LNCaP clone FGC (cell line): ENCODE results near the gene TSPAN5.

Experiments used
- DNase-seq: peaks from one replicate; pipeline ENCODE4 v3.0.0-alpha.2; 2011; ENCODE audit warnings: low read depth
- H3K4me3 ChIP-seq: 2 replicates; pipeline ENCODE4 v1.5.1; 2011; ENCODE audit warnings: mild to moderate bottlenecking, low read depth, low read length, control low read depth
- TF ChIP-seq, protein P1 (sequence below): IDR thresholded peaks from 2 replicates; pipeline ENCODE4 v1.5.1; 2012; ENCODE audit warnings: mild to moderate bottlenecking; ENCODE audit not compliant: control insufficient read depth, insufficient read depth; ENCODE audit errors: extremely low read depth

Gene TSPAN5

DNA sequence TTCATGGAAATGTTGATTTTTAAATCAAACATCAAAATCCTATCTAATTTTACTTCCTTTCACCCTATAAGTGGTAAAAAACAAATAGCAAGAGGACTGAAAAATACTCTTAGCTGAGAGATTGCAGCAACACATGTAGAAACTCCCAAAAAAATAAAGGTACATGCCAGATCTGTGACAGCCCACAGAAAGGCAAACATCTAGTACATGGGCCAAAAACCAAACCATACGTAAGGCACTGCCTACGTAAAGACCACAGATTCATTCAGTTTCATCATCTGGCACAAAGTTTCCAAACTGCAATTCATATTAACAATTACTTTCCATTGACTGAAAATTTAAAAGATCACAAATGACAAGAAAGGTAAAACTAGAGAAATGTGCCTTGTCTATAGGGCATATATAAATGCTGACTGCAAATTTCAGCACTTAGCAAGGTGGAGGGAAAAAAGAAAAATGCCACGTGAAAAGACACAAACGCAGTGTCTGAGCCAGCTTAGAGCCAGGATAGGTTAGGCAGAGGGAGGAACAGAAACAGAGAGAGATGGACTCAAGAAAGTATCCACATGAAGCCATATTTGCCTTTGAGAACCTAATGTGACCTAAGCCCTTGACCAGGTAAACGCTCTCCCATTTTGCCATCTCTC is 88.1 kb downstream of the TSPAN5 start:
- no peak overlapping the region for H3K4me3 ChIP-seq
- TF ChIP-seq, protein P1, sequence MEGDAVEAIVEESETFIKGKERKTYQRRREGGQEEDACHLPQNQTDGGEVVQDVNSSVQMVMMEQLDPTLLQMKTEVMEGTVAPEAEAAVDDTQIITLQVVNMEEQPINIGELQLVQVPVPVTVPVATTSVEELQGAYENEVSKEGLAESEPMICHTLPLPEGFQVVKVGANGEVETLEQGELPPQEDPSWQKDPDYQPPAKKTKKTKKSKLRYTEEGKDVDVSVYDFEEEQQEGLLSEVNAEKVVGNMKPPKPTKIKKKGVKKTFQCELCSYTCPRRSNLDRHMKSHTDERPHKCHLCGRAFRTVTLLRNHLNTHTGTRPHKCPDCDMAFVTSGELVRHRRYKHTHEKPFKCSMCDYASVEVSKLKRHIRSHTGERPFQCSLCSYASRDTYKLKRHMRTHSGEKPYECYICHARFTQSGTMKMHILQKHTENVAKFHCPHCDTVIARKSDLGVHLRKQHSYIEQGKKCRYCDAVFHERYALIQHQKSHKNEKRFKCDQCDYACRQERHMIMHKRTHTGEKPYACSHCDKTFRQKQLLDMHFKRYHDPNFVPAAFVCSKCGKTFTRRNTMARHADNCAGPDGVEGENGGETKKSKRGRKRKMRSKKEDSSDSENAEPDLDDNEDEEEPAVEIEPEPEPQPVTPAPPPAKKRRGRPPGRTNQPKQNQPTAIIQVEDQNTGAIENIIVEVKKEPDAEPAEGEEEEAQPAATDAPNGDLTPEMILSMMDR = no peak
- no peak for DNase-seq

DNA sequence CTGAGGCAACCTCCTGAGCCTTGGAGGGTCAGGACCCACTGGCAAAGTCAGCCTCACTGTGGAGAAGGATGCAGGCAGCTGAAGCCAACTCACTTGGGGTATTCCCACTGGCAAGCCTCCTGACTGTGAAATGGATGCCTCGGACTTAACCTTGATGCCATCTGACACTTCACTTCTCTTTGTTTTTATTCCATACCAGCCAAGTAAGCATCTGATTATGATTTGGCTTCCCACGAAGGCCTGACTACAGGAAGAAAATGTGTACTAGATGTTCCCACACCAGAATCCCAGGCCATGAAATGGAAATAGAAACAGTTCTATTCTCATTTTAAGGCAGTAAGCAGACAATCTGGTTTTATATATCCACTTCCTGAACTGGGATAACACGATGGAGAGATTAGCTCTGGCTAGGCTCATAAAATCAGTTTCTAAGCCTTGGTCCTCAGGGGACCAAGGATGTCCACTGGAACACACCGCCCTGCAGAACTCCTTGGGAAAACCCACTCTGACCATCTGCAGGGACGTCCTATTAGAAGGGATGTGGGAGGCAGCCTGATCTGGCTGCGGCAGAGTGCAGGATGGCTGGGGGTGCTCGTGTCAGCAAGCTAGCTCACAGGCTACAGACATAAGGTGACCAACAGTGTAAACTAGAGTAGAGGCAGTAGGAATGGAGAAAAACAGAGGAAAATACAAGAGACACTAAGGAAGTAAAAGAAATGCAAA is 89.3 kb downstream of the TSPAN5 start:
- H3K4me3 ChIP-seq = no peak overlapping the region
- TF ChIP-seq, protein P1 = no peak
- no peak for DNase-seq

DNA sequence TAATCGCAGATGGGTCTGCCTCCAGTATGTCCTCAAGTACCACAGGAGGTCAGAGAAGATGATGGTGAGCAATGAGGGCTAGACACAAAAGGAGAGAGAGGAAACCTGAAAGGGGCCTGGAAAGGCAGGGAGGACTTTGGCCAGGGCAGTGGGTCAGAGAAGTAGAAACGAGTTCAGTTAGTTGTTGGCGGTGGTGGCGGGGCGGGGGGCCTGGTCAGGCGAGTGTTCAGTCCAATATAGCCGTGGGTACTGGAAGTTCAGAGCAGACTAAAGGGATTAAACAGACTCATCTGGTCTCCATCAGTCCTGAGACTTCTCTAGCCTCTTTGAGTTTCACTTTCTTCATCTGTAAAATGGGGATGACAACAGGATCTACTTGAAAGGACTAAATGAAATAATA is 90.8 kb downstream of the TSPAN5 start:
- DNase-seq = no peak
- H3K4me3 ChIP-seq = no peak overlapping the region
- TF ChIP-seq, protein P1 = no peak

DNA sequence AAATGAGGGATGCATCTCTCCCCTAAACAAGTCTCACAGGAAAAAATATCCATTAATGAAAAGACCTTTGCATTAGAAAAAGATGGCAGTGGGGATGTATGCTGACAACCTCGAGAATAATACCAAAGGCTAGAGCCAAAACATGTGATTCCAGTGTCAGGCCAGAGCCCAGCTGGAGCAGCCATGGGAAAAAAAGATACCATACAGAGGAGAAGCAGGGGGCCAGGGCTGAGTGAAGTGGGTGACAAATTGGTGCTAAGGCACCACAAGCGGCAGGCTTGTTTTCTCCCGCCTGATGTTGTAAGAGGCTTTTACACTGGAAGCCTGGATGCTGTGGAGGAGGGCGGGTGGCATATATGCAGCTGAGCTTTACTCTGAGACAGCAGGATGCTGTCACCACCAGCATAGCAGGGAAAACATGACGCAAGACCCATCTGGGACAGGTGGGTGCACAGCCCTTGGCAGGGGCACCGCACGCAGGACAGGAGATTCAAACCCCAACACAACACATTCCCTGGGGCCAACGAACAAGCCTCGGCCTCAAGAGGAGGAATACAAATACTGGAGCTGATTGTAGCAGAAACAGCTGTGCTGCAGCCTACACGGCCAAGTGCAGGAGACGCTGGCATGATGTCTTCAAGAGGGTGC is 91.9 kb downstream of the TSPAN5 start:
- H3K4me3 ChIP-seq = no peak overlapping the region
- no peak for DNase-seq
- TF ChIP-seq, protein P1 = no peak

DNA sequence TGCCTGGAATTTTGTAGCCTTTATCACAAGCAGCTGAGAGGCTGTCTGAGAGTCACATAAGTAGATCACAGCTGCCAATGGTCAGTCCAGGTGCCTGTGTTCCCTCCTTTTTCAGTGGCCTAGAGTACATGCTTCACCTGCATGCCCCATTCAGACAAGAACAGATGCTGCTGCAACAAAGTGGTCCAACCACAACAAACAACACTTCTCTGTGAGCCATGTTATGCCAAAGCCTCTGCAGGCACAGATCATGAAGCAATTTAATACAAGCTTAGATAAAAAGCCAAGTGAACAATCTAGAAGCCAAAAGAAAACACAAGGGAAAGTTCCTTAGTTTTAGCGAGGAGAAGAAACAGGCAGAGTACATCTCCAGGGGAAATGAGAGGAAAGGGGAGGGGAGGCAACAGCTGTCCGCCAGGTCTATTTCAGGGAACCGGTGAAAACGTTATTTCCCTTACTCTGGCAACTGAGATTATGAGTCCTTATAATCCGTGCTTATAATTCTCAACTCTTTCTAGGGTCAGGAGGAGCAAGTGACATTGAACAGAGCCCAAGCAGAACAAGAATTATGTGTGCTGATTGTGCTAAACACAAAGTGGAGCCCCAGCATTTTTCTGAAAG is 92.6 kb downstream of the TSPAN5 start:
- no peak overlapping the region for H3K4me3 ChIP-seq
- TF ChIP-seq, protein P1 = no peak
- no peak for DNase-seq

DNA sequence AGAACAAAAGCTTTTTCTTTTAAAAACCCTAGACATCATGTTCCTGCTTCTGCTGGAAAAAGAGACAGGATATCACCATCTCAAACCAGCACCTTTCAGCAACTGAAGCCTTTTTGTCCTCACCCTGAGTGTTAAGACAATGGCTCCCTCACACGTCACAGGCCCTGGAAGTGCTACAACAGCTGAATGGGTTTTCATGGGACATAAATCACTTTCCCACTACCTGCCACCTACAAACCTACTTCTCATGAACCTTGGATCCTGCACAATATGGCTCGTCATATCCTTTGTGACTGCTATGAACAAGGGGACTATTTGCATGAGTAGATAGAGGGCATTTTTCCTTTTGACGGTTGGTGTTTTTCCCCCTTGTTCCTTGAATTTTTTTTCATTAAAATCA is 93.6 kb downstream of the TSPAN5 start:
- no peak overlapping the region for H3K4me3 ChIP-seq
- no peak for DNase-seq
- TF ChIP-seq, protein P1 = no peak
